Tibial artery (tissue), 4 donors: ENCODE data around the gene TRIM56.
"Not testable (repeated sequence)": the region's sequence is repeated elsewhere in the genome, so short reads cannot be mapped to it uniquely, and the experiment has no call there.

ENCODE experiments used
- DNase-seq, 2 donors: peaks; one replicate each; pipeline ENCODE4 v3.0.0-alpha.2; 2019
- H3K27ac ChIP-seq, 2 donors: fragments of 200-600 bp; sonication (generic) in 1 of 2; 1 replicate in 1 of 2; 2 replicates in 1 of 2; pipeline ENCODE4 v1.5.1; 2018 to 2019; ENCODE audit warnings: mild to moderate bottlenecking in 1 of 2
- H3K27me3 ChIP-seq, 2 donors: fragments of 200-600 bp; sonication (generic) in 1 of 2; one replicate each; pipeline versions ENCODE4 v1.5.1 to v1.6.0; 2016 to 2019
- H3K36me3 ChIP-seq, 3 donors: fragments of 200-600 bp; sonication (generic) in 2 of 3; one replicate each; pipeline ENCODE4 v1.5.1; 2016 to 2019; ENCODE audit warnings: mild to moderate bottlenecking in 2 of 3
- H3K4me1 ChIP-seq, 4 donors: fragments of 200-600 bp; sonication (generic) in 2 of 4; 1 replicate in 3 of 4; 2 replicates in 1 of 4; pipeline ENCODE4 v1.5.1; 2016 to 2019
- H3K4me3 ChIP-seq, 2 donors: fragments of 200-600 bp; sonication (generic) in 1 of 2; 1 replicate in 1 of 2; 2 replicates in 1 of 2; pipeline ENCODE4 v1.5.1; 2018 to 2019; ENCODE audit warnings: mild to moderate bottlenecking in 2 of 2
- H3K9me3 ChIP-seq, 3 donors: fragments of 200-600 bp; sonication (generic) in 1 of 3; one replicate each; pipeline ENCODE4 v1.5.1; 2016 to 2019
- intact Hi-C: fragments of 100-400 bp; cut with DNase I; formaldehyde crosslinking; loops from one replicate; pipeline ENCODE4 v1.15.0; 2023; ENCODE audit warnings: low total_unique reads
- TF ChIP-seq, protein P1 (sequence below), 2 experiments: fragments of 200-600 bp in 1 of 2; fragments of 450-650 bp in 1 of 2; IDR thresholded peaks; one replicate each; pipeline ENCODE4 v1.5.1; 2017 to 2019; ENCODE audit warnings: antibody characterized with exemption in 2 of 2, mild to moderate bottlenecking in 1 of 2, moderate library complexity in 1 of 2

TRIM56 gene

DNA sequence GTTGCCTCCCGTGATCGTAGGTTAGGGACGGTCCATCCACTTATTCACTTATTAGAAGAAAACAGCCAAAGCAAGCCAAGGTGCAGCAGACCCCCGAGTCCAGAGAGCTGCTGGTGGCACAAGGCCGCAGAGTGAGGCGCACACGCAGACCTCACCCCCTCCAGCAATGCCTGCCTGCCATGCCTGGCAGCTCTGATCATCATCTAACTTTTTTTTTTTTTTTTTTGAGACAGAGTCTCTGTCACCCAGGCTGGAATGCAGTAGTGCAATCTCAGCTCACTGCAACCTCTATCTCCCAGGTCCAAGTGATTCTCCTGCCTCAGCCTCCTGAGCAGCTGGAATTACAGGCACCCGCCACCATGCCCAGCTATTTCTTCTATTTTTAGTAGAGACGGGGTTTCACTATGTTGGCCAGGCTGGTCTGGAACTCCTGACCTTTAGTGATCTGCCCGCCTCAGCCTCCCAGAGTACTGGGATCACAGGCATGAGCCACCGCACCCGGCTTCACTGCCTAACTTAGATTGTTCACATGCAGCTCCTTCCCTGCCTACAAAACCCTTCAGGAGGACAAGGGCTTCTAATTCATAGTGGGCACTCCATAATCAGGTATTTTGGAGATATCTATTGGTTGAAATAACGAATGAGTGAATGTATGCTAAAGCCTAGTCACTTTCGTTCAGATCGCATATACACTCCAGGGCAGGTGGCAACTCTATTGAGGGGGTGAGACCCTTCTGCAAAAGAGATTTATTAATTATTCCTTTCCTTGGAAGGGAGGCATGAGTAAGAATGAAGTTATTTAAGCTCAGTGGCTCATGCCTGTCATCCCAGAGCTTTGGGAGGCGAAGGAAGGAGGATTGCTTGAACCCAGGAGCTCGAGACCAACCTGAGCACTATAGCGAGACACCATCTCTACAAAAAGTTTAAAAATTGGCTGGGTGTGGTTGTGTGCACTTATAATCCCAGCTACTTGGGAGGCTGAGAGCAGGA, 15.9 kb downstream of the TRIM56 start:
- intact Hi-C loops, result no loop called here

DNA sequence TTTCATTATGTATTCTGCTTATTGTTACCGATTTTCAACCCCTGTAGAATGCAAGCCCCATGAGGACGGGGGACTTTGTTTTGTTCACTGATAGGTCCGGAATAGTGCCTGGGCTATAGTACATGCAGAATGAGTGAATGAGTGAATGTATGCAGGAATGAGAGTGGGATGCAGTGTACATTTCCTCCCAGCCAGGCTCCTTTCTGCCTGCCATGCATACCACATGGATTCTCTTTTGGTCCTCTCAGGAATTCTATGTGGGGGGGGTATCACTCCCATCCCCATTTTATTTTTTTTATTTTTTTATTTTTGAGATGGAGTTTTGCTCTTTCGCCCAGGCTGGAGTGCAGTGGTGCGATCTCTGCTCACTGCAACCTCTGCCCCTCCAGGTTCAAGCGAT, 16.7 kb downstream of the TRIM56 start:
- no peaks in the 10 kb centered on the region for H3K36me3 ChIP-seq
- TF ChIP-seq, protein P1, sequence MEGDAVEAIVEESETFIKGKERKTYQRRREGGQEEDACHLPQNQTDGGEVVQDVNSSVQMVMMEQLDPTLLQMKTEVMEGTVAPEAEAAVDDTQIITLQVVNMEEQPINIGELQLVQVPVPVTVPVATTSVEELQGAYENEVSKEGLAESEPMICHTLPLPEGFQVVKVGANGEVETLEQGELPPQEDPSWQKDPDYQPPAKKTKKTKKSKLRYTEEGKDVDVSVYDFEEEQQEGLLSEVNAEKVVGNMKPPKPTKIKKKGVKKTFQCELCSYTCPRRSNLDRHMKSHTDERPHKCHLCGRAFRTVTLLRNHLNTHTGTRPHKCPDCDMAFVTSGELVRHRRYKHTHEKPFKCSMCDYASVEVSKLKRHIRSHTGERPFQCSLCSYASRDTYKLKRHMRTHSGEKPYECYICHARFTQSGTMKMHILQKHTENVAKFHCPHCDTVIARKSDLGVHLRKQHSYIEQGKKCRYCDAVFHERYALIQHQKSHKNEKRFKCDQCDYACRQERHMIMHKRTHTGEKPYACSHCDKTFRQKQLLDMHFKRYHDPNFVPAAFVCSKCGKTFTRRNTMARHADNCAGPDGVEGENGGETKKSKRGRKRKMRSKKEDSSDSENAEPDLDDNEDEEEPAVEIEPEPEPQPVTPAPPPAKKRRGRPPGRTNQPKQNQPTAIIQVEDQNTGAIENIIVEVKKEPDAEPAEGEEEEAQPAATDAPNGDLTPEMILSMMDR (IDR thresholded peaks at IDR 0.05), result no peak

More for the DNA sequence above, 15.9 kb downstream of the TRIM56 start:
- no peaks in the 10 kb centered on the region for H3K9me3 ChIP-seq
- H3K36me3 ChIP-seq, result no peaks in the 10 kb centered on the region
- no peaks in the 10 kb centered on the region for H3K27me3 ChIP-seq
- TF ChIP-seq, protein P1 (IDR thresholded peaks at IDR 0.05), result no peak
- no peak for DNase-seq
- no peak overlapping the region for H3K4me3 ChIP-seq
- peak overlapping the region; percentile 88 to 91 for H3K27ac ChIP-seq
- peaks cover 0 to 29% (median 23%) of the 10 kb centered on the region in 4 donors for H3K4me1 ChIP-seq

DNA sequence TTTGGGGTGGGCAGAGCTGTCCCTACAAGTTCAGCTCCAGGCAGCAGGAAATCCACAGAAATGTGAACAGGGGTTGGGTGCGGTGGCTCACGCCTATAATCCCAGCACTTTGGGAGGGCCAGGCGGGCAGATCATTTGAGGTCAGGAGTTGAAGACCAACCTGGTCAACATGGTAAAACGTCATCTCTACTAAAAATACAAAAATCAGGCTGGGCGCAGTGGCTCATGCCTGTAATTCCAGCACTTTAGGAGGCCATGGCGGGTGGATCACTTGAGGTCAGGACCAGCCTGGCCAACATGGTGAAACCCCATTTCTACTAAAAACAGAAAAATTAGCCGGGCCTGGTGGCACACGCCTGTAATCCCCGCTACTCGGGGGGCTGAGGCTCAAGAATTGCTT, 18.4 kb downstream of the TRIM56 start:
- H3K36me3 ChIP-seq, H3K9me3 ChIP-seq, H3K27ac ChIP-seq, intact Hi-C loops, H3K4me3 ChIP-seq, H3K27me3 ChIP-seq, DNase-seq: not testable (repeated sequence)
- H3K4me1 ChIP-seq, result peaks cover 0 to 34% (median 26%) of the 10 kb centered on the region in 4 donors

More for the DNA sequence above, 16.7 kb downstream of the TRIM56 start:
- DNase-seq, result no peak
- peak overlapping the region in 1 of 2 donors; percentile 91 for H3K27ac ChIP-seq
- H3K9me3 ChIP-seq, result no peaks in the 10 kb centered on the region
- intact Hi-C loops, result no loop called here
- no peaks in the 10 kb centered on the region for H3K27me3 ChIP-seq
- no peak overlapping the region for H3K4me3 ChIP-seq
- peaks cover 0 to 29% (median 23%) of the 10 kb centered on the region in 4 donors for H3K4me1 ChIP-seq

DNA sequence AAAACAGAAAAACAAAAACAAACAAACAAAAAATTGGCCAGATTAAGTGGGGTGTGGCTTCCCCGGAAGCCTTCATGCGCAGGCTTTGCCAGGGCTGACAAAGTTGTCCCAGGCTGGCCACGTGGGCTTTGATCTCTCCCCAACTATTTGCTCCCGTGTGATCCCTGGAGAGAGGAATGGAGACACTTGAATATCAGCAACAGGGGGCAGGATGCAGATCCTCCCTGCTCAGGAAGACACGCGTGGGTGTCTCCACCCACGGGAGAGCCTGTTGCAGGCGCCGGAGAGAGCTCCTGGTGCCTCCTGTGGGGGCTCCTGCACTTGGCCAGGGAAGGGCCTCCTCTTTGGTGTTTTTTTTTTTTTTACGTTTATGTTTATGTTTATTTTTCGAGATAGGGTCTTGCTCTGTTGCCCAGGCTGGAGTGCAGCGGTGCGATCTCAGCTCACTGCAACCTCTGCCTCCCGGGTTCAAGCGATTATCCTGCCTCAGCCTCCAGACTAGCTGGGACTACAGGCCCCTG, 19.0 kb downstream of the TRIM56 start:
- Histone ChIP-seq H3K4me1 (peaks cover 0 to 35% (median 27%) of the 10 kb centered on the region in 4 donors), H3K4me3 (no peak overlapping the region), H3K27me3 (no peaks in the 10 kb centered on the region), H3K36me3 (no peaks in the 10 kb centered on the region), H3K27ac (no peak overlapping the region), H3K9me3 (no peaks in the 10 kb centered on the region)
- no peak for DNase-seq
- intact Hi-C loops, result no loop called here
- TF ChIP-seq, protein P1 (IDR thresholded peaks at IDR 0.05), result no peak

DNA sequence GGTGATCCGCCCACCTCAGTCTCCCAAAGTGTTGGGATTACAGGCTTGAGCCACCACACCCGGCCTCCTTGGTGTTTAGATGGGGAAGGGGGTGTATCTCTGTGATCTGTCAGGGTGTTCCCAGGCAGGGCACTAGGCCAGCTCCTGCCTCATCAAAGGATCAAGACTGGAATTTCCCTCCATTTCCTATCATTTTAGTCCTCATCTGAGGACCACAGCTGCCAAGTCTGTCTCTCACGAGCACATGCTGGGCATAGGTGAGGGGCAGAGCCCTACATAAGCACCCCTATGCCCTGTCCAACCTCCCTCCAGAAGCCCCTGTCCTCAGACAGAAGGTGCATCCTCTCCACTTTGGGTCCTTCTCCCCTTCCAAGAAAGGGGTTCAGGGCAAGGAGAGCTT, 19.5 kb downstream of the TRIM56 start:
- TF ChIP-seq, protein P1 (IDR thresholded peaks at IDR 0.05), result no peak
- no peak overlapping the region for H3K27ac ChIP-seq
- no peaks in the 10 kb centered on the region for H3K9me3 ChIP-seq
- H3K4me1 ChIP-seq, result peaks cover 0 to 35% (median 23%) of the 10 kb centered on the region in 4 donors
- H3K36me3 ChIP-seq, result no peaks in the 10 kb centered on the region
- no peak for DNase-seq
- intact Hi-C loops, result no loop called here
- no peaks in the 10 kb centered on the region for H3K27me3 ChIP-seq
- H3K4me3 ChIP-seq, result no peak overlapping the region

DNA sequence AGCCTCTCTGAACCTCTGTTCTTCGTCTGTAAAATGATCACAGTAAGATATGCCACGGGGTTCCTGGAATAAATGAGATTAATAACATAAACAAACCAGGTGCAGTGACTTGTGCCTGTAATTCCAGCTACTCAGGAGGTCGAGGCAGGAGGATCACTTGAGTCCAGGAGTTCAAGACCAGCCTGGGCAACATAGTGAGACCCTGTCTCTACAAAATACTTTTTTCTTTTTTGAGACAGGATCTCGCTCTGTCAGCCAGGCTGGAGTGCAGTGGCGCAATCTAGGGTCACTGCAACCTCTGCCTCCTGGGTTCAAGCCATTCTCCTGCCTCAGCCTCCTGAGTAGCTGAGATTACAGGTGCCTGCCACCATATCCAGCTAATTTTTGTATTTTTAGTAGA, 20.0 kb downstream of the TRIM56 start:
- intact Hi-C loops, H3K9me3 ChIP-seq, H3K27ac ChIP-seq, H3K27me3 ChIP-seq, H3K4me3 ChIP-seq, H3K36me3 ChIP-seq, DNase-seq: not testable (repeated sequence)
- peaks cover 0 to 34% (median 20%) of the 10 kb centered on the region in 4 donors for H3K4me1 ChIP-seq
